Neural progenitor cell (in vitro differentiated cells): ENCODE data around the gene CSNK1G3.

Experiments
- CTCF ChIP-seq: fragments of 200-600 bp; sonication (generic); IDR thresholded peaks from 2 replicates; pipeline ENCODE4 v1.5.1; 2017; ENCODE audit warnings: antibody characterized with exemption, mild to moderate bottlenecking
- EZH2 ChIP-seq: fragments of 200-600 bp; sonication (generic); IDR thresholded peaks from 2 replicates; pipeline ENCODE4 v1.6.1; 2017; ENCODE audit warnings: antibody characterized with exemption, mild to moderate bottlenecking, moderate library complexity
- EZH2phosphoT487 ChIP-seq: fragments of 200-600 bp; sonication (generic); IDR thresholded peaks from 2 replicates; pipeline ENCODE4 v1.6.1; 2017; ENCODE audit warnings: antibody characterized with exemption

- TF ChIP-seq EZH2 (no peak), CTCF (no peak), EZH2phosphoT487 (no peak)
Observed at GRCh38 chr5:123511648-123512605, at the start of gene CSNK1G3.
